ENCODE data around the gene FUT8. TPM values are rescaled to one million over a fixed set of nuclear protein-coding genes. Genes with fewer than 3 reads are reported as not detected.

Gene FUT8
- total and polyA plus RNA-seq, 5 donors = 5.2 to 16.9 (median 14.8) TPM

DNA sequence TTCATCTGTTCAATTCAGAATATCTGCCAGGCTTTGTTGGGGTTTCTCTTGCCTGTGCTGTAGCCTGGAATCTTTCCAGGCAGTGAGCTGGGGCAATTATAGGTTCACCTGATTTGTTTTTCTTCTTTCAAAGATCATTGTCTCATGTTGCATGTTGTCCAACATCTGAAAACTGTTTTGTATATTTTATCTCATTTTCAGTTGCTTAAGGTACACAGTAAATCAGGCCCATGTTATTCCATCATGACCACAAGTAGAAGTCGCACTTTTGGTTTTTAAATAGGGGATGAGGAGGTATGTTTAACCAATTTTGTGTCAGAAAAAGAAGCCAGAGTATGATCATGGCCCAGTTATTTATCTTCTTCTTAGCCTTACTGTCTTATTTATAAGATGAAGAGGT lies 24.9 kb upstream of the FUT8 start:
- Histone ChIP-seq H3K27me3 (ENCODE audit: control insufficient read depth, insufficient read depth) (no peaks in the 10 kb centered on the region), H3K9me3 (ENCODE audit: control insufficient read depth, low read length) (no peaks in the 10 kb centered on the region), H3K27ac (ENCODE audit: low read length) (no peak overlapping the region), H3K4me3 (ENCODE audit: low read length) (no peak overlapping the region), H3K4me1 (ENCODE audit: control insufficient read depth, insufficient read depth, low read length) (no peaks in the 10 kb centered on the region)
- DNase-seq = no peak
- 95% methylated on average over 1 of the region's 1 CpG for WGBS
- no peak for ATAC-seq
- intact Hi-C loops (cut with DNase I) = no loop called here

GRCh38 chr14:65392296-65392695 lies 20.2 kb upstream of the FUT8 start:
- DNase-seq = no peak
- Histone ChIP-seq H3K4me1 (ENCODE audit: control insufficient read depth, insufficient read depth, low read length) (no peaks in the 10 kb centered on the region), H3K27me3 (ENCODE audit: control insufficient read depth, insufficient read depth) (no peaks in the 10 kb centered on the region), H3K27ac (ENCODE audit: low read length) (no peak overlapping the region), H3K4me3 (ENCODE audit: low read length) (no peak overlapping the region), H3K9me3 (ENCODE audit: control insufficient read depth, low read length) (peaks cover 4% of the 10 kb centered on the region)
- WGBS = 66% methylated on average over 4 of the region's 4 CpGs
- intact Hi-C loops (cut with DNase I) = no loop called here
- no peak for ATAC-seq

- no peak for DNase-seq
- no peak for ATAC-seq
Measured at GRCh38 chr14:65396082-65396910, 16.2 kb upstream of the FUT8 start.

GRCh38 chr14:65403231-65403630 lies 9.3 kb upstream of the FUT8 start:
- H3K4me3 ChIP-seq (ENCODE audit: low read length) = no peak overlapping the region
- H3K9me3 ChIP-seq (ENCODE audit: control insufficient read depth, low read length) = no peaks in the 10 kb centered on the region
- no peaks in the 10 kb centered on the region for H3K27me3 ChIP-seq (ENCODE audit: control insufficient read depth, insufficient read depth)
- intact Hi-C loops (cut with DNase I) = loop anchor here in 1 of 4 donors (10.0 kb wide), 1 partner anchor 178 kb away; no protein-coding TSS in a partner anchor
- no peaks in the 10 kb centered on the region for H3K4me1 ChIP-seq (ENCODE audit: control insufficient read depth, insufficient read depth, low read length)
- ATAC-seq (no peak), DNase-seq (no peak)
- H3K27ac ChIP-seq (ENCODE audit: low read length) = no peak overlapping the region

More at GRCh38 chr14:65396082-65396910, 16.2 kb upstream of the FUT8 start:
- Histone ChIP-seq H3K9me3 (ENCODE audit: control insufficient read depth, low read length) (peaks cover 4% of the 10 kb centered on the region), H3K27ac (ENCODE audit: low read length) (no peak overlapping the region), H3K4me1 (ENCODE audit: control insufficient read depth, insufficient read depth, low read length) (no peaks in the 10 kb centered on the region), H3K27me3 (ENCODE audit: control insufficient read depth, insufficient read depth) (no peaks in the 10 kb centered on the region), H3K4me3 (ENCODE audit: low read length) (no peak overlapping the region)
- 66% methylated on average over 5 of the region's 5 CpGs for WGBS
- intact Hi-C loops (cut with DNase I) = no loop called here

GRCh38 chr14:65408113-65408512 lies 4.4 kb upstream of the FUT8 start:
- ATAC-seq = no peak
- DNase-seq = no peak
- H3K27ac ChIP-seq (ENCODE audit: low read length) = no peak overlapping the region
- H3K9me3 ChIP-seq (ENCODE audit: control insufficient read depth, low read length) = no peaks in the 10 kb centered on the region
- WGBS = 85% methylated on average over 3 of the region's 3 CpGs
- H3K4me1 ChIP-seq (ENCODE audit: control insufficient read depth, insufficient read depth, low read length) = no peaks in the 10 kb centered on the region
- H3K27me3 ChIP-seq (ENCODE audit: control insufficient read depth, insufficient read depth) = no peaks in the 10 kb centered on the region
- H3K4me3 ChIP-seq (ENCODE audit: low read length) = no peak overlapping the region
- intact Hi-C loops (cut with DNase I) = loop anchor here in 1 of 4 donors (10.0 kb wide), 1 partner anchor 183 kb away; no protein-coding TSS in a partner anchor

- WGBS = 97% methylated on average over 2 of the region's 2 CpGs
- Histone ChIP-seq H3K27ac (ENCODE audit: low read length) (no peak overlapping the region), H3K4me1 (ENCODE audit: control insufficient read depth, insufficient read depth, low read length) (no peaks in the 10 kb centered on the region), H3K4me3 (ENCODE audit: low read length) (no peak overlapping the region), H3K27me3 (ENCODE audit: control insufficient read depth, insufficient read depth) (no peaks in the 10 kb centered on the region), H3K9me3 (ENCODE audit: control insufficient read depth, low read length) (no peaks in the 10 kb centered on the region)
- no peak for DNase-seq
- intact Hi-C loops (cut with DNase I) = loop anchor here (2.0 to 10.0 kb wide), 5 partner anchors 188 to 544 kb away; no protein-coding TSS in a partner anchor
- no peak for ATAC-seq
Measured at GRCh38 chr14:65410640-65411039, 1.9 kb upstream of the FUT8 start.

DNA sequence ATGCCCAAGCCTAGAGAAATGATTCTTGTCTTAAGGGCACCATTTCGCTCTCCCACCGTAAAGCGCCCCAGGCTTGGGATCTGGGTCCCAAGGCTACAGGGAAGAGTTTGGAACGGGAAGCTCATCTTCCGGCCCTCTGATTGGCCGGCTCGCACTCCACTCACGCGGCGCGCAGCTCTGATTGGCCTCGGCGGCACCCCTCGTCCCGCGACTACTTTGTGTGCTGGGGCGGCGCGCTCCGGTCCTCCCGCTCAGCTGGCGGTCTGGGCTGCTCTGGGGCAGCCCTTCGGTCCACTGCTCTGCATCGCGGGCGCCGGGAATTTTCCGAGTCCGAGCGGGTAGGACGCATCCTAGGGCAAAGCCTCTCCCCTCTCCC lies 886 bp upstream of the FUT8 start:
- H3K27me3 ChIP-seq (ENCODE audit: control insufficient read depth, insufficient read depth) = no peaks in the 10 kb centered on the region
- peak; percentile 94 to 95 for ATAC-seq
- no peaks in the 10 kb centered on the region for H3K9me3 ChIP-seq (ENCODE audit: control insufficient read depth, low read length)
- no peaks in the 10 kb centered on the region for H3K4me1 ChIP-seq (ENCODE audit: control insufficient read depth, insufficient read depth, low read length)
- peak overlapping the region; percentile 93 for H3K27ac ChIP-seq (ENCODE audit: low read length)
- peak overlapping the region; percentile 89 for H3K4me3 ChIP-seq (ENCODE audit: low read length)
- intact Hi-C loops (cut with DNase I) = loop anchor here (2.0 to 10.0 kb wide), 6 partner anchors 189 to 543 kb away; no protein-coding TSS in a partner anchor
- DNase-seq = peak; percentile 94 to 98 (median 97)
- 0% methylated on average over 31 of the region's 31 CpGs for WGBS

- Histone ChIP-seq H3K27me3 (ENCODE audit: control insufficient read depth, insufficient read depth) (no peaks in the 10 kb centered on the region), H3K4me3 (ENCODE audit: low read length) (peak overlapping the region; percentile 89), H3K27ac (ENCODE audit: low read length) (peak overlapping the region; percentile 6), H3K4me1 (ENCODE audit: control insufficient read depth, insufficient read depth, low read length) (no peaks in the 10 kb centered on the region), H3K9me3 (ENCODE audit: control insufficient read depth, low read length) (no peaks in the 10 kb centered on the region)
- ATAC-seq (peak; percentile 74 to 78), DNase-seq (peak in 2 of 3 donors; percentile 66 to 75)
- intact Hi-C loops (cut with DNase I) = loop anchor here (2.0 to 10.0 kb wide), 5 partner anchors 248 to 542 kb away; no protein-coding TSS in a partner anchor
- WGBS = under 1% methylated on average over 87 of the region's 87 CpGs
Measured at GRCh38 chr14:65412856-65413738, 567 bp downstream of the FUT8 start.

DNA sequence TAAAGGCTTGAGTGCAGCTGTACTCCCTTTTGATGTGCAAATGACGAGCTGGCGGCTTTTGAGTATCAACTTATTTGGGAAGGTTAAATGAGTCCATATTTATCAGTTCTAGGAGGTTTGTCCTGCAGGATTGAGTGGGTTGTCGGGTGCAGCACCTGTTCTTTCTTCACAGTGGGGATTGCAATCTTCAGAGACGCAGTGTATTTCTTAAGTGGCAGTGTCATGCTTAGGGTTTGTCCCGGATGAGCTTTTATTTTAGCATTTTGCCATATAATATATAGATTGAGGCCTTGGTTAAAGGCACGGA lies 1.2 kb downstream of the FUT8 start:
- Histone ChIP-seq H3K27me3 (ENCODE audit: control insufficient read depth, insufficient read depth) (no peaks in the 10 kb centered on the region), H3K4me3 (ENCODE audit: low read length) (peak overlapping the region; percentile 89), H3K27ac (ENCODE audit: low read length) (no peak overlapping the region), H3K4me1 (ENCODE audit: control insufficient read depth, insufficient read depth, low read length) (no peaks in the 10 kb centered on the region), H3K9me3 (ENCODE audit: control insufficient read depth, low read length) (no peaks in the 10 kb centered on the region)
- 28% methylated on average over 6 of the region's 6 CpGs for WGBS
- intact Hi-C loops (cut with DNase I) = loop anchor here (2.0 to 10.0 kb wide), 5 partner anchors 249 to 541 kb away; no protein-coding TSS in a partner anchor
- DNase-seq (no peak), ATAC-seq (no peak)

- Histone ChIP-seq H3K4me1 (ENCODE audit: control insufficient read depth, insufficient read depth, low read length) (no peaks in the 10 kb centered on the region), H3K27ac (ENCODE audit: low read length) (no peak overlapping the region), H3K27me3 (ENCODE audit: control insufficient read depth, insufficient read depth) (no peaks in the 10 kb centered on the region), H3K9me3 (ENCODE audit: control insufficient read depth, low read length) (no peaks in the 10 kb centered on the region), H3K4me3 (ENCODE audit: low read length) (no peak overlapping the region)
- ATAC-seq (no peak), DNase-seq (no peak)
- intact Hi-C loops (cut with DNase I) = loop anchor here (5.0 to 10.0 kb wide), 4 partner anchors 250 to 540 kb away; no protein-coding TSS in a partner anchor
- 75% methylated on average over 3 of the region's 3 CpGs for WGBS
Measured at GRCh38 chr14:65414961-65415589, 2.5 kb downstream of the FUT8 start.

Measured in right cardiac atrium (tissue), 5 donors.